Measurements from ENCODE around the gene TEX26. TPM values are rescaled to one million over a fixed set of nuclear protein-coding genes. Genes with fewer than 3 reads are reported as not detected.

The TEX26 gene
- total RNA-seq, 4 donors from 2014 or later, result 0.69 to 0.97 TPM; not detected in 2

GRCh38 chr13:30976025-30976424, 43.6 kb downstream of the TEX26 start:
- Histone ChIP-seq H3K4me1 (peaks cover 0 to 32% (median 22%) of the 10 kb centered on the region in 4 donors), H3K27me3 (no peaks in the 10 kb centered on the region), H3K4me3 (no peak overlapping the region), H3K27ac (replicated peaks in 1 of 4) (no peak overlapping the region), H3K9me3 (no peaks in the 10 kb centered on the region), H3K36me3 (no peaks in the 10 kb centered on the region)
- DNase-seq (ENCODE audit: extremely low spot score), result no peak
- intact Hi-C loops (cut with DNase I), result no loop called here
- WGBS, result 79% methylated on average over 4 of the region's 4 CpGs
- TF ChIP-seq, protein P1, sequence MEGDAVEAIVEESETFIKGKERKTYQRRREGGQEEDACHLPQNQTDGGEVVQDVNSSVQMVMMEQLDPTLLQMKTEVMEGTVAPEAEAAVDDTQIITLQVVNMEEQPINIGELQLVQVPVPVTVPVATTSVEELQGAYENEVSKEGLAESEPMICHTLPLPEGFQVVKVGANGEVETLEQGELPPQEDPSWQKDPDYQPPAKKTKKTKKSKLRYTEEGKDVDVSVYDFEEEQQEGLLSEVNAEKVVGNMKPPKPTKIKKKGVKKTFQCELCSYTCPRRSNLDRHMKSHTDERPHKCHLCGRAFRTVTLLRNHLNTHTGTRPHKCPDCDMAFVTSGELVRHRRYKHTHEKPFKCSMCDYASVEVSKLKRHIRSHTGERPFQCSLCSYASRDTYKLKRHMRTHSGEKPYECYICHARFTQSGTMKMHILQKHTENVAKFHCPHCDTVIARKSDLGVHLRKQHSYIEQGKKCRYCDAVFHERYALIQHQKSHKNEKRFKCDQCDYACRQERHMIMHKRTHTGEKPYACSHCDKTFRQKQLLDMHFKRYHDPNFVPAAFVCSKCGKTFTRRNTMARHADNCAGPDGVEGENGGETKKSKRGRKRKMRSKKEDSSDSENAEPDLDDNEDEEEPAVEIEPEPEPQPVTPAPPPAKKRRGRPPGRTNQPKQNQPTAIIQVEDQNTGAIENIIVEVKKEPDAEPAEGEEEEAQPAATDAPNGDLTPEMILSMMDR (IDR thresholded peaks at IDR 0.05), result no peak
- TF ChIP-seq POLR2A (IDR thresholded peaks at IDR 0.05; ENCODE audit: low read depth) (no peak), POLR2AphosphoS5 (IDR thresholded peaks at IDR 0.05) (no peak)

DNA sequence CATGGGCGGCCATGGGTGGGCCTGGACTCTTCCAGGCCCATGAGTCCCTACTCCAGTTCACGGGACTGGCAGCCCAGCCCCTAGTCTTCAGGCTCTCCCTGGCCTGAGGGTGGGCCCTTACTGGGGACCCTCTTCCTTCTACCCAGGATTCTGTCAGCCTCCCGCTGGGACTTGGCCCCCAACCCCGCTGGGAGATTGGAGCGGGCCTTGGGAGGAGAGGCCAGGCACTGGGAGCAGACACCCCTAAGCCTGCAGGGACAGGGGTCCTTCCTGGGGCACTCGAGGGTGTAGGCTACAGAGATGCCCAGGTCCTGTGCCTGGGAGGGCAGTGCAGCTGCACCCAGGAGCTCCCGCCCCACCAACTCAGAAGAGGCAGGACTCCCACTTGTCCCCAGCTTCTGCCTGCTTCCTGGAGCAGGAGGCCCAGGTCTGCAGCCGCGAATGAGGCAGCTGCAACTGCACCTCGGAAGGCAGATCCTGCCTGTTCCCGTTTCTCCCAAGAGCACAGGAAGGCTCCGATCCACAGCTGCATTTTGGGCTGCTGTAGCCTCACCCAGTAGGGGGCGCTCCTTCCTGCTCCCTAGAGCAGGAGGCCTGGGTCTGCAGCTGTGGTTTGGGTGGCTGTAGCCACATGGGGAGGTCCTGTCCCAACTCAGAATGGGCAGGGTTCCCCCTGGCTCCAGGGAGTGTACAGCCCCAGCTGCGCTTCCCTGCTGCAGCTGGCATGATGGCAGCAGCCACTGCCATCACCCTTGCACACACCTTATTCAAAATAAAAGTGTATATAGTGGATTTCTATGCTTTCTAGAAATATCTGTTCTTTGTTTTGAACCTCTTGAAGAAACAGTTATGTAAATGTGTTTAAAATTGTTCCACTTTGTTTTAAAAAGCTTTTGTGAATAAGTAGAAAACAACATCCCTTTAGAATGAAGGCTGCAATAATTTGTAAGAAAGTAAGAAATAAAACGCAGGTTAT, 46.8 kb downstream of the TEX26 start:
- peak; percentile 90 for DNase-seq (ENCODE audit: extremely low spot score)
- no peaks in the 10 kb centered on the region for H3K27me3 ChIP-seq
- TF ChIP-seq, protein P1 (IDR thresholded peaks at IDR 0.05), result peak in 2 of 3 experiments; percentile 14 to 40
- TF ChIP-seq EP300 (IDR thresholded peaks at IDR 0.05), result no peak
- TF ChIP-seq POLR2AphosphoS5 (IDR thresholded peaks at IDR 0.05), result no peak
- no peak for TF ChIP-seq POLR2A (IDR thresholded peaks at IDR 0.05; ENCODE audit: low read depth)
- H3K4me1 ChIP-seq, result peaks cover 0 to 18% (median 9%) of the 10 kb centered on the region in 4 donors
- H3K27ac ChIP-seq (replicated peaks in 1 of 4), result no peak overlapping the region
- H3K36me3 ChIP-seq, result no peaks in the 10 kb centered on the region
- 92% methylated on average over 7 of the region's 15 CpGs for WGBS
- H3K9me3 ChIP-seq, result no peaks in the 10 kb centered on the region
- H3K4me3 ChIP-seq, result no peak overlapping the region
- intact Hi-C loops (cut with DNase I), result no loop called here

DNA sequence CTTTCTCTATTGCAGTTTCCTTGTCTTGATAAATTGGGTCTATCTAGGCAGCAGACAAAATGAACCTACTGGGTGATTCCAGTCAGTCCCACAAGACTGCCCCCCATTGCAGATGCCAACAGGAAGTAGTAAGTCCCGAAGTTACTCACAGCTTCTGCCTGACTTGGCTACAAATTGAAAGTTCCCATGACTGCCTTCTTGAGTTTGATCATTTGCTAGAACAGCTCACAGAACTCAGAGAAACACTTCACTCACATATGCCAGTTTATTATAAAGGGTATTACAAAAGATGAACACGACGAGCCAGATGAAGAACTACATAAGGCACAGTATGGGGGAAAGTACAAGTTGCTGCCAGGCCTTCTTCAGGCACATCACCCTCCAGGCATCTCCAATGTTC, 50.0 kb downstream of the TEX26 start:
- Histone ChIP-seq H3K4me1 (peaks cover 0 to 14% (median 6%) of the 10 kb centered on the region in 4 donors), H3K27me3 (no peaks in the 10 kb centered on the region), H3K4me3 (no peak overlapping the region), H3K36me3 (no peaks in the 10 kb centered on the region), H3K27ac (replicated peaks in 1 of 4) (no peak overlapping the region), H3K9me3 (no peaks in the 10 kb centered on the region)
- TF ChIP-seq, protein P1 (IDR thresholded peaks at IDR 0.05), result no peak
- DNase-seq (ENCODE audit: extremely low spot score), result peak; percentile 68
- intact Hi-C loops (cut with DNase I), result no loop called here
- WGBS, result 51% methylated on average over 3 of the region's 3 CpGs

GRCh38 chr13:30982906-30983305, 50.5 kb downstream of the TEX26 start:
- WGBS, result 90% methylated on average over 3 of the region's 3 CpGs
- no peak overlapping the region for H3K4me3 ChIP-seq
- H3K36me3 ChIP-seq, result no peaks in the 10 kb centered on the region
- H3K27me3 ChIP-seq, result no peaks in the 10 kb centered on the region
- H3K9me3 ChIP-seq, result no peaks in the 10 kb centered on the region
- no peak overlapping the region for H3K27ac ChIP-seq (replicated peaks in 1 of 4)
- intact Hi-C loops (cut with DNase I), result no loop called here
- DNase-seq (ENCODE audit: extremely low spot score), result peak; percentile 82
- H3K4me1 ChIP-seq, result peaks cover 0 to 10% (median 4%) of the 10 kb centered on the region in 4 donors
- TF ChIP-seq POLR2A (IDR thresholded peaks at IDR 0.05; ENCODE audit: low read depth) (no peak), POLR2AphosphoS5 (IDR thresholded peaks at IDR 0.05) (no peak), EP300 (IDR thresholded peaks at IDR 0.05) (no peak)
- TF ChIP-seq, protein P1 (IDR thresholded peaks at IDR 0.05), result no peak

Data from esophagus muscularis mucosa (tissue), 4 donors.